Measurements from ENCODE around the gene CZIB. TPM values are rescaled to one million over a fixed set of nuclear protein-coding genes. Genes with fewer than 3 reads are reported as not detected.

Gene CZIB
- total and polyA plus RNA-seq, 2 of the 8 experiments (the other 6 are each of a cell fraction or from before 2014, with no cell fraction given), result 46.5 to 48.0 TPM

GRCh38 chr1:53255031-53255430 is 34.6 kb upstream of the CZIB start:
- Histone ChIP-seq H3K4me2 (ENCODE audit: insufficient read depth in 1 of 2, low read depth in 2 of 2, low read length in 2 of 2) (no peak overlapping the region), H3K36me3 (ENCODE audit: control insufficient read depth in 2 of 4, insufficient read depth in 4 of 4, low read length in 3 of 4) (peaks cover 39 to 87% (median 69%) of the 10 kb centered on the region in 4 experiments), H2AK5ac (ENCODE audit: low read depth, low read length) (no peak overlapping the region), H3K27me3 (replicated peaks in 1 of 4; ENCODE audit: control insufficient read depth in 3 of 4, extremely low read depth in 1 of 4, insufficient read depth in 3 of 4, low read length in 3 of 4) (no peaks in the 10 kb centered on the region), H2BK5ac (ENCODE audit: low read depth, low read length) (no peak overlapping the region), H3K23ac (ENCODE audit: insufficient read length) (no peak overlapping the region), H4K20me1 (replicated peaks in 1 of 2; ENCODE audit: control insufficient read depth in 1 of 2, insufficient read depth in 2 of 2, low read length in 2 of 2) (peaks cover 0 to 2% of the 10 kb centered on the region in 2 experiments), H3K79me2 (ENCODE audit: control insufficient read depth in 1 of 2, insufficient read depth in 2 of 2, low read length in 2 of 2) (no peaks in the 10 kb centered on the region), H3K9ac (replicated peaks in 1 of 4; ENCODE audit: extremely low read depth in 1 of 4, low read depth in 3 of 4, low read length in 3 of 4) (no peak overlapping the region), H3K23me2 (ENCODE audit: low read depth, low read length) (no peaks in the 10 kb centered on the region), H3K56ac (replicated peaks; ENCODE audit: insufficient read length, low read depth, low read length) (no peak overlapping the region), H2BK120ac (replicated peaks; ENCODE audit: low read depth, low read length) (no peak overlapping the region), H3K9me3 (ENCODE audit: insufficient read depth in 2 of 2, low read depth in 1 of 2, low read length in 1 of 2) (no peaks in the 10 kb centered on the region), H3K4me1 (replicated peaks in 1 of 4; ENCODE audit: control insufficient read depth in 3 of 4, insufficient read depth in 4 of 4, low read length in 3 of 4) (no peaks in the 10 kb centered on the region), H3K27ac (ENCODE audit: low read depth, low read length) (no peak overlapping the region), H3K79me1 (ENCODE audit: low read depth, low read length) (no peaks in the 10 kb centered on the region), H3K14ac (ENCODE audit: insufficient read length) (no peak overlapping the region), H2BK12ac (ENCODE audit: low read depth, low read length) (no peak overlapping the region), H3K4me3 (ENCODE audit: extremely low read depth in 1 of 4, insufficient read depth in 2 of 4, low read depth in 3 of 4, low read length in 4 of 4) (no peak overlapping the region), H3K4ac (replicated peaks; ENCODE audit: insufficient read length, low read depth, low read length) (no peak overlapping the region), H4K91ac (replicated peaks; ENCODE audit: insufficient read length, low read length) (no peak overlapping the region), H4K8ac (ENCODE audit: extremely low read depth, insufficient read depth, low read length) (no peak overlapping the region), H2AFZ (ENCODE audit: low read length) (no peak overlapping the region), H3K18ac (ENCODE audit: extremely low read depth, low read length) (no peak overlapping the region), H2BK15ac (ENCODE audit: low read length) (no peak overlapping the region), H4K5ac (ENCODE audit: insufficient read length, low read depth, low read length) (no peak overlapping the region), H2BK20ac (ENCODE audit: low read length) (no peak overlapping the region)
- FAIRE-seq (no peak), DNase-seq (ENCODE audit: low read depth in 1 of 2, low spot score in 2 of 2) (no peak)
- no peak for TF ChIP-seq CBX5 (IDR thresholded peaks at IDR 0.05; ENCODE audit: low read depth, low read length)
- TF ChIP-seq, protein P1, sequence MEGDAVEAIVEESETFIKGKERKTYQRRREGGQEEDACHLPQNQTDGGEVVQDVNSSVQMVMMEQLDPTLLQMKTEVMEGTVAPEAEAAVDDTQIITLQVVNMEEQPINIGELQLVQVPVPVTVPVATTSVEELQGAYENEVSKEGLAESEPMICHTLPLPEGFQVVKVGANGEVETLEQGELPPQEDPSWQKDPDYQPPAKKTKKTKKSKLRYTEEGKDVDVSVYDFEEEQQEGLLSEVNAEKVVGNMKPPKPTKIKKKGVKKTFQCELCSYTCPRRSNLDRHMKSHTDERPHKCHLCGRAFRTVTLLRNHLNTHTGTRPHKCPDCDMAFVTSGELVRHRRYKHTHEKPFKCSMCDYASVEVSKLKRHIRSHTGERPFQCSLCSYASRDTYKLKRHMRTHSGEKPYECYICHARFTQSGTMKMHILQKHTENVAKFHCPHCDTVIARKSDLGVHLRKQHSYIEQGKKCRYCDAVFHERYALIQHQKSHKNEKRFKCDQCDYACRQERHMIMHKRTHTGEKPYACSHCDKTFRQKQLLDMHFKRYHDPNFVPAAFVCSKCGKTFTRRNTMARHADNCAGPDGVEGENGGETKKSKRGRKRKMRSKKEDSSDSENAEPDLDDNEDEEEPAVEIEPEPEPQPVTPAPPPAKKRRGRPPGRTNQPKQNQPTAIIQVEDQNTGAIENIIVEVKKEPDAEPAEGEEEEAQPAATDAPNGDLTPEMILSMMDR (IDR thresholded peaks at IDR 0.05; ENCODE audit: control extremely low read depth in 1 of 3, insufficient read depth in 1 of 3, low read depth in 1 of 3, low read length in 3 of 3), result peak in 1 of 3 experiments; percentile 21; a peak in 1 of 4 replicates
- CTCF ChIA-PET (ENCODE audit: partially characterized antibody), result interaction anchor here (0.7 to 3.0 kb wide), 4 partner anchors 12 to 1471 kb away, joined by 3 to 15 read pairs (median 4); no protein-coding TSS in a partner anchor
- POLR2A ChIA-PET (ENCODE audit: partially characterized antibody), result no interaction called here
- WGBS, 2 experiments (ENCODE audit: extremely low coverage in 1 of 2, insufficient coverage in 1 of 2, insufficient read length in 1 of 2, insufficient replicate concordance in 2 of 2, low coverage in 1 of 2, low lambda C conversion rate in 2 of 2, missing lambda C conversion rate in 1 of 2), result 87% methylated on average over 4 of the region's 4 CpGs; no CpG with 5 or more reads in 1 of the 2 experiments
